Measurements from ENCODE around the gene PCCA.
"Not testable (repeated sequence)": the region's sequence is repeated elsewhere in the genome, so short reads cannot be mapped to it uniquely, and the experiment has no call there.

The PCCA gene

DNA sequence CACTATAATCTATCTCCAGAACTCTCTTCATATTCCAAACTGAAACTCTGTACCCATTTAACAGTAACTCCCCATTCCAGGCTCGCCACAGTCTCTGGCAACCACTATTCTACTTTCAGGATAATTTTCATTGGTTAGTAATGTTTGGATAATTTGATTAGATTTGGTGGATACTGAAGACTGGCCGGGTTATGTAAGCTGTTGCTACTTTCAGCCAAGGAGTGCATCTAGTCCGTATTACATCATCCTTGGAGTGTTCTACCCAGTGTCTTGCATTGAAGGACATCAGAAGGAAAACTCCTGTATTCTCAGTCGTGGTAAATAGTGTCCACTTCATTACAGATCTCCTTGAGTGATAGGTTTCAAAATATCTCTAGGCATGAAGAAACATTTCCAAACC is 60.5 kb downstream of the PCCA start:
- in situ Hi-C loops (cut with MboI; ENCODE audit: low pct_unique_long_range_greater_than_20kb, low sequenced_read_pairs, unreplicated experiment), result no loop called here
- no peak for DNase-seq (ENCODE audit: low spot score)
- TF ChIP-seq, protein P1, sequence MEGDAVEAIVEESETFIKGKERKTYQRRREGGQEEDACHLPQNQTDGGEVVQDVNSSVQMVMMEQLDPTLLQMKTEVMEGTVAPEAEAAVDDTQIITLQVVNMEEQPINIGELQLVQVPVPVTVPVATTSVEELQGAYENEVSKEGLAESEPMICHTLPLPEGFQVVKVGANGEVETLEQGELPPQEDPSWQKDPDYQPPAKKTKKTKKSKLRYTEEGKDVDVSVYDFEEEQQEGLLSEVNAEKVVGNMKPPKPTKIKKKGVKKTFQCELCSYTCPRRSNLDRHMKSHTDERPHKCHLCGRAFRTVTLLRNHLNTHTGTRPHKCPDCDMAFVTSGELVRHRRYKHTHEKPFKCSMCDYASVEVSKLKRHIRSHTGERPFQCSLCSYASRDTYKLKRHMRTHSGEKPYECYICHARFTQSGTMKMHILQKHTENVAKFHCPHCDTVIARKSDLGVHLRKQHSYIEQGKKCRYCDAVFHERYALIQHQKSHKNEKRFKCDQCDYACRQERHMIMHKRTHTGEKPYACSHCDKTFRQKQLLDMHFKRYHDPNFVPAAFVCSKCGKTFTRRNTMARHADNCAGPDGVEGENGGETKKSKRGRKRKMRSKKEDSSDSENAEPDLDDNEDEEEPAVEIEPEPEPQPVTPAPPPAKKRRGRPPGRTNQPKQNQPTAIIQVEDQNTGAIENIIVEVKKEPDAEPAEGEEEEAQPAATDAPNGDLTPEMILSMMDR (IDR thresholded peaks at IDR 0.05; ENCODE audit: extremely low read depth, insufficient read depth, missing control alignments), result no peak

DNA sequence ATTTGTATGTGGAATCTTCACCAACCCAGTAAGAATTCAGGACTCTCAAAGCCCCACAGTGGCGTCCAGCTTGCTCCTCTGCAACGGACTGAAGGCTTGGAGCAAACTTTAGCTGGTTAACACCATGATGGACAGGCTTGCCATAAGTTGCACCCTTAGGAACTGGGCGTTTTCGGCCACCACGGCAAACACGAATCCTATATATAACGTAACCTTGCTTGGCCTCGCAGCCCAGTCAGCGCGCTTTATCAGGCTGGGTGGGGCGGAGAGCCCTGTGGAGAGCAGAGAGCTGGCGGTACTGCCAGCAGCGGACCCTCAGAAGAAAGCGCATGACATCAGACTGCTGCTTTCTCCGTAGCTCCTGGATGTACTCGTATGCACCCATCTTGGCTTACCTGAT is 61.8 kb downstream of the PCCA start:
- DNase-seq (ENCODE audit: low spot score); in situ Hi-C loops (cut with MboI; ENCODE audit: low pct_unique_long_range_greater_than_20kb, low sequenced_read_pairs, unreplicated experiment): not testable (repeated sequence)

DNA sequence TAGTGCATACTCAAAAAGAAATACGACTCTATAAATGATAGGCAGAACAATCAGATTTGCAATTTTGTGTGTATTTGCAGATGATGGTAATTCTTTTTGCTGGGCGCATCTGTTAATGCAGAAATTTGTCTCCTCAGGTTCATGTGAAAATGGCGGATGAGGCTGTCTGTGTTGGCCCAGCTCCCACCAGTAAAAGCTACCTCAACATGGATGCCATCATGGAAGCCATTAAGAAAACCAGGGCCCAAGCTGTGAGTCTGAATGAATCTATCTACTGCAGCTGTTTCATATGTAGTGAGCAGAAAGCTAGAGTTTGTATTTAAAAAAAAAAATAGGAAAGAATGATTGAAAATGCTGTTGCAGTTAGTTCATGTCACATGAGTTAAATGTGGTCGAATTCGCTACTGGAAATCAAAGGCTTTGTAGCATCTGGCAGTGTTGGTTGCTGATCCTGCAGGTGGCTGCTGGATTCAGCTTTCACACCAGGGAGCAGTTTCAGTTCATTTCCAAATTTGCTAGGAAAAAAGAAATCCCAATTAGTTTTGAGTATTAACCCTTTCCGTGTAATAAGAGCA is 66.0 kb downstream of the PCCA start:
- TF ChIP-seq, protein P1 (IDR thresholded peaks at IDR 0.05; ENCODE audit: extremely low read depth, insufficient read depth, missing control alignments), result no peak
- no peak for DNase-seq (ENCODE audit: low spot score)
- in situ Hi-C loops (cut with MboI; ENCODE audit: low pct_unique_long_range_greater_than_20kb, low sequenced_read_pairs, unreplicated experiment), result no loop called here

DNA sequence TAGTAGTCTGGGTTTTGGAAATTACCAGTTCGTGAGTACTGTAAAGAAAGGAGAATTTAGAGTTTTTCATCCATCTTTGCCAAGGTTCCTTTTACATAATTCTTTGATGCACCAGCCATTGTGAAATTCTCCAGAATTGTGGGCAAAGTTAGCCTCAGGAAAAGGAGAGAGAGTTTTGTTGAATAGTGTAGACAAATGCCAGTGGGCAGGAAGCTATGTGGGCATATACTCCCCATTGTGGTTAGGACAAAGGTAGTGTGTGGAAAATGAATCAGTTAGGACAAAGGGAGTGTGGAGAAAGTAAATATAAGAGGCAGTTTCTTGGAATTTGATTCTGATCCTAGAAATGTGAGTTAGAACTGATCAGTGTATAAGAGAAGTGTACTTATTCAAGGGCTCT is 67.9 kb downstream of the PCCA start:
- TF ChIP-seq, protein P1 (IDR thresholded peaks at IDR 0.05; ENCODE audit: extremely low read depth, insufficient read depth, missing control alignments), result no peak
- in situ Hi-C loops (cut with MboI; ENCODE audit: low pct_unique_long_range_greater_than_20kb, low sequenced_read_pairs, unreplicated experiment), result no loop called here
- no peak for DNase-seq (ENCODE audit: low spot score)

DNA sequence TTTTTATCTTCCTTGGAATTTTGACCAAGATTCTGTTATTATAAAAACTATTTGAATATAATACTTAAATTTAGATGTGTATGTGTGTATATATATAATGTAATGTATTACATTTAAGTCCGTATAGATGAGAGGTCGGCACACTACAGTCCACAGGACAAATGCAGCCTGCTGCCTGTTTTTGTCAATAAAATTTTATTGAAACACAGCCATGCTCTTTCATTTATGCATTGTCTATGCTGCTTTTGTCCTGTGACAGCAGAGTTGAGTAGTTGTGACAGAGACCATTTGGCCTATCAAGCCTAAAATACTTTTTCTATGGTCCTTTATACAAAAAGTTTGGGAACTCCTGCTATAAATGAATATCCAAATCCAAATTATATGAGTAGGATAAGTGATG is 69.7 kb downstream of the PCCA start:
- DNase-seq (ENCODE audit: low spot score), result no peak
- in situ Hi-C loops (cut with MboI; ENCODE audit: low pct_unique_long_range_greater_than_20kb, low sequenced_read_pairs, unreplicated experiment), result no loop called here
- TF ChIP-seq, protein P1 (IDR thresholded peaks at IDR 0.05; ENCODE audit: extremely low read depth, insufficient read depth, missing control alignments), result no peak

DNA sequence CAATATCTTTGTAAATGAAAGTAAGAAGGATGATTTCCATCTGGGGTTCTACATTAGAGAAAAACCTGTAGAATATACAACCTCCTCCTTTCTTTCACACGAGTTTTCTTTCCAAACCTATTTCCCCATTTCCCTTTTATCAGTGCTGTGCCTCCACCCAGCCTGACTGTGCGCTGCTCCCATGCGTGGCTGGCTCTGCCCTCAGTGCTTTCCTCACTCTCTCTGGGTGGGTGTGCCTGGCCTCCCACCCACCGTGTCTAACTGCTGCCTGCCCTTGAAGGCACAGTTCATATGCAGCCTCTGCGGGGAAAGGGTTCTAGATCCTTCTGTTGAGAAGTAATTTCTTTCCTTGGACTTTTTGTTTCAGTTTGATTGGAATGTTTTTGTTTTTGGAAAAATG is 70.7 kb downstream of the PCCA start:
- TF ChIP-seq, protein P1 (IDR thresholded peaks at IDR 0.05; ENCODE audit: extremely low read depth, insufficient read depth, missing control alignments), result no peak
- no peak for DNase-seq (ENCODE audit: low spot score)
- in situ Hi-C loops (cut with MboI; ENCODE audit: low pct_unique_long_range_greater_than_20kb, low sequenced_read_pairs, unreplicated experiment), result no loop called here

DNA sequence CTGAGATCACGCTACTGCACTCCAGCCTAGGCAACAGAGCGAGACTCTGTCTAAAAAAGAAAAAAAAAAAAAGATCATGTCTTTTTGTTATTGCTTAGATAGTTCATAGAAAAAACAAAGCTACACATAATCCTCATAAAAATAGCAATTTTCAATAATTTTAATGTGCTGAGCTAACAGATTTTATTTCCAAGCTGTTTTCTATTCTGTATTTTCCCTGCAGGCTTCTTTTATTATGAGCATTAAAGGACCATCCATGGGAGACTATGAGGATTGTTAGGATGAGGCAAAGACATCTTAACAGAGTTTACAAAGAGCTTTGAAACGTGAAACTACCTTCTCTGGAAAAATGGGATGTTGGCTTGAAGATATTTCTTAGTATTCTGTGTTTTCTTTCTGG is 71.6 kb downstream of the PCCA start:
- in situ Hi-C loops (cut with MboI; ENCODE audit: low pct_unique_long_range_greater_than_20kb, low sequenced_read_pairs, unreplicated experiment), result no loop called here
- TF ChIP-seq, protein P1 (IDR thresholded peaks at IDR 0.05; ENCODE audit: extremely low read depth, insufficient read depth, missing control alignments), result no peak
- no peak for DNase-seq (ENCODE audit: low spot score)
